ENCODE results near the gene ANKH. TPM values are rescaled to one million over a fixed set of nuclear protein-coding genes. Genes with fewer than 3 reads are reported as not detected.
A peak's percentile ranks its signal among the peaks of the same experiment; 100 is the strongest.

ANKH gene
- total RNA-seq, 1 donor from 2014 or later = 29.9 TPM

- no peaks in the 10 kb centered on the region for H3K4me1 Mint-ChIP-seq (ENCODE audit: low read depth)
Observed at GRCh38 chr5:14713476-14714390, 157.8 kb downstream of the ANKH start.

GRCh38 chr5:14712666-14713065 lies 158.9 kb downstream of the ANKH start:
- no peak for TF ChIP-seq CTCF (IDR thresholded peaks at IDR 0.05; ENCODE audit: unreplicated experiment)
- H3K4me3 Mint-ChIP-seq (ENCODE audit: low read depth) = no peak overlapping the region

More at GRCh38 chr5:14713476-14714390, 157.8 kb downstream of the ANKH start:
- no peak for TF ChIP-seq CTCF (IDR thresholded peaks at IDR 0.05; ENCODE audit: unreplicated experiment)
- peaks cover 3% of the 10 kb centered on the region for H3K9me3 Mint-ChIP-seq (ENCODE audit: low read depth)
- H3K27me3 Mint-ChIP-seq = no peaks in the 10 kb centered on the region
- H3K4me3 Mint-ChIP-seq (ENCODE audit: low read depth) = no peak overlapping the region
- H3K36me3 Mint-ChIP-seq (ENCODE audit: insufficient read depth) = peaks cover 45% of the 10 kb centered on the region
- DNase-seq (ENCODE audit: low spot score, unreplicated experiment) = no peak
- H3K27ac Mint-ChIP-seq = peak overlapping the region; percentile 39

GRCh38 chr5:14712131-14712530 lies 159.4 kb downstream of the ANKH start:
- Mint-ChIP-seq H3K4me3 (ENCODE audit: low read depth) (no peak overlapping the region), H3K9me3 (ENCODE audit: low read depth) (no peaks in the 10 kb centered on the region), H3K36me3 (ENCODE audit: insufficient read depth) (peaks cover 37% of the 10 kb centered on the region), H3K4me1 (ENCODE audit: low read depth) (no peaks in the 10 kb centered on the region), H3K27me3 (no peaks in the 10 kb centered on the region), H3K27ac (peak overlapping the region; percentile 42)
- no peak for TF ChIP-seq CTCF (IDR thresholded peaks at IDR 0.05; ENCODE audit: unreplicated experiment)
- no peak for DNase-seq (ENCODE audit: low spot score, unreplicated experiment)

More at GRCh38 chr5:14712666-14713065, 158.9 kb downstream of the ANKH start:
- Mint-ChIP-seq H3K4me1 (ENCODE audit: low read depth) (no peaks in the 10 kb centered on the region), H3K27me3 (no peaks in the 10 kb centered on the region), H3K36me3 (ENCODE audit: insufficient read depth) (peaks cover 40% of the 10 kb centered on the region), H3K27ac (peak overlapping the region; percentile 42), H3K9me3 (ENCODE audit: low read depth) (no peaks in the 10 kb centered on the region)
- no peak for DNase-seq (ENCODE audit: low spot score, unreplicated experiment)

DNA sequence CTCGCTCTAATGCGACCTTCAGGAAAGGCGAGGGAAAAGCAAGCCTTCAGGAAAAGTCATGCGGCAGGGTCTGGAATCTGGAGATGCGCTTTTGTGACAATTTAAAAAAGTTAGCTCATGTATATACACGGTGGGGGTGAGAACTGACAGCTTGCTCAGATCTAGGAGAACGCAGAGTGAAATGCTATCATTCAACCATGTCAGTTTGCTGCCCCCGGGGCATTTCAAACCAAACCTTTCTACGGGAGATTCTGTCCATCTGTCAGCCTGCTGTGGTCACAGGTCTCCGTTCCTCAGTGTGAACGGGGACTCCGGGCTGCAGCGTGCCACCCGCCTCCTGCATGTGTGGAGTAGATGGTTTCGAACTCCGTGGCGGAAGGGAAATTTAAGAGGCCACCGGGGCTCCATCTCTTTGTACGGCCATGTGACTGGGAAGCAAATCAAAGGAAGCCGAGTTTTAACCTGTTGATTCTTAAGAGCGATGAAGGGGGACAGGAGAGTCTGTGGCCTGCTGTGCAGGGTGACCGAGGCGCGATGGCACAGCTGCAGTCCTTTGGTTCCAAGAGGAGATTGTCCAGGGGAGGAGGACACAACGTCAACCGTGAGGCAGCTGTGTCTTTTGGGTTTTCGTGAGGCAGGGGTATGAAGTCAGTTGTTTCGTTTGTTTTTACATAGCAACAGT lies 161.1 kb downstream of the ANKH start:
- DNase-seq (ENCODE audit: low spot score, unreplicated experiment) = no peak
- TF ChIP-seq CTCF (IDR thresholded peaks at IDR 0.05; ENCODE audit: unreplicated experiment) = no peak
- no peaks in the 10 kb centered on the region for H3K4me1 Mint-ChIP-seq (ENCODE audit: low read depth)
- H3K4me3 Mint-ChIP-seq (ENCODE audit: low read depth) = no peak overlapping the region
- no peak overlapping the region for H3K27ac Mint-ChIP-seq
- no peaks in the 10 kb centered on the region for H3K9me3 Mint-ChIP-seq (ENCODE audit: low read depth)
- peaks cover 35% of the 10 kb centered on the region for H3K36me3 Mint-ChIP-seq (ENCODE audit: insufficient read depth)
- no peaks in the 10 kb centered on the region for H3K27me3 Mint-ChIP-seq

DNA sequence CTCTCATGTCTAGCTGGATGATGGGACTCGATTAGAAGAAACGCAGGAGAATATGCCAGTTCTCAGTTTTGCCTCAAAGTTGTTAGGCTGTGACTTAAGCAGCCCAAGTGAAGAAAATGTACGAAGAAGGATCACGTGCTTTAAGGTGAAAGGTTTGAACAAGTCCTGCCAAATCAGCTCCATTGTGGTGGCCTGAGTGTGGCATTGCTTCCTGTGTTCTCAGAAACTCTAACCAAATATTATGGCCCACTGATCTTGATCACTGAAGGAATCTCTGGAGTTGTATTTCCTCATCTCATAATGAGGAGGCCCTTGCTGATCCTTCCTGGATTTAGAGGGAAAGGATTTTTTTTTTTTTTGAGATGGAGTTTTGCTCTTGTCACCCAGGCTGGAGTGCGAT lies 163.0 kb downstream of the ANKH start:
- Mint-ChIP-seq H3K4me3 (ENCODE audit: low read depth) (no peak overlapping the region), H3K4me1 (ENCODE audit: low read depth) (no peaks in the 10 kb centered on the region), H3K27me3 (no peaks in the 10 kb centered on the region), H3K9me3 (ENCODE audit: low read depth) (no peaks in the 10 kb centered on the region), H3K27ac (no peak overlapping the region), H3K36me3 (ENCODE audit: insufficient read depth) (peaks cover 35% of the 10 kb centered on the region)
- DNase-seq (ENCODE audit: low spot score, unreplicated experiment) = no peak
- no peak for TF ChIP-seq CTCF (IDR thresholded peaks at IDR 0.05; ENCODE audit: unreplicated experiment)

All from progenitor cell of endocrine pancreas (in vitro differentiated cells).